Activated naive CD8-positive, alpha-beta T cell treated with anti-CD3 and anti-CD28 coated beads, Interleukin-2, amount 10 ng/mL, durations not matched to agents 7 days and 5 days (primary cell): Measurements from ENCODE around the gene FAM83G. TPM values are rescaled to one million over a fixed set of nuclear protein-coding genes. Genes with fewer than 3 reads are reported as not detected.

Experiments used
- ATAC-seq: fragments of 150-1000 bp; cut with Tn5 transposase; one replicate; pipeline ENCODE4 v1.10.0; 2021; ENCODE audit warnings: low read depth, moderate library complexity
- POLR2A ChIA-PET: fragments of 350-600 bp; sonication (Branson Sonifier 250); formaldehyde crosslinking; loops from one replicate; lab custom pipeline; 2021; ENCODE audit warnings: antibody characterized with exemption; lab: Charles Lee
- DNase-seq: peaks from one replicate; pipeline ENCODE4 v3.0.0; 2021
- H3K27ac Mint-ChIP-seq: one replicate; pipeline ENCODE4 v1.8.0; 2022; ENCODE audit warnings: mild to moderate bottlenecking, mixed read lengths
- H3K27me3 Mint-ChIP-seq: one replicate; pipeline ENCODE4 v1.8.0; 2022; ENCODE audit warnings: mild to moderate bottlenecking, moderate library complexity, mixed read lengths
- H3K36me3 Mint-ChIP-seq: one replicate; pipeline ENCODE4 v1.8.0; 2021; ENCODE audit warnings: mild to moderate bottlenecking, mixed read lengths
- H3K4me1 Mint-ChIP-seq: one replicate; pipeline ENCODE4 v1.8.0; 2021; ENCODE audit warnings: mixed read lengths
- H3K4me3 Mint-ChIP-seq: one replicate; pipeline ENCODE4 v1.8.0; 2022; ENCODE audit warnings: mild to moderate bottlenecking, moderate library complexity, mixed read lengths
- H3K9me3 Mint-ChIP-seq: one replicate; pipeline ENCODE4 v1.8.0; 2021; ENCODE audit warnings: mixed read lengths
- total RNA-seq, 2 experiments: library from RNA; stranded (reverse); gene quantifications; one replicate each; pipeline ENCODE4 v1.2.3, GENCODE V29; 2021

Gene FAM83G
- total RNA-seq, 2 experiments from 2014 or later: 7.1 to 8.3 TPM

GRCh38 chr17:18950944-18951905 is 53.3 kb downstream of the FAM83G start:
- H3K4me3 Mint-ChIP-seq: no peak overlapping the region
- POLR2A ChIA-PET: interaction anchor here (0.7 kb wide), 1 partner anchor 12 kb away, joined by 5 read pairs; no protein-coding TSS in a partner anchor
- ATAC-seq (no peak), DNase-seq (no peak)
- H3K4me1 Mint-ChIP-seq: peaks cover 15% of the 10 kb centered on the region
- no peaks in the 10 kb centered on the region for H3K36me3 Mint-ChIP-seq
- H3K27me3 Mint-ChIP-seq: peaks cover 4% of the 10 kb centered on the region
- H3K27ac Mint-ChIP-seq: no peak overlapping the region
- H3K9me3 Mint-ChIP-seq: no peaks in the 10 kb centered on the region

- Mint-ChIP-seq H3K9me3 (no peaks in the 10 kb centered on the region), H3K36me3 (no peaks in the 10 kb centered on the region), H3K4me3 (no peak overlapping the region), H3K4me1 (peaks cover 10% of the 10 kb centered on the region), H3K27me3 (peaks cover 4% of the 10 kb centered on the region), H3K27ac (no peak overlapping the region)
- no peak for DNase-seq
- no peak for ATAC-seq
- POLR2A ChIA-PET: no interaction called here
Observed at GRCh38 chr17:18950346-18950745, 54.2 kb downstream of the FAM83G start.

GRCh38 chr17:18949566-18949965 is 55.0 kb downstream of the FAM83G start:
- Mint-ChIP-seq H3K27ac (no peak overlapping the region), H3K36me3 (no peaks in the 10 kb centered on the region), H3K27me3 (peaks cover 8% of the 10 kb centered on the region), H3K9me3 (no peaks in the 10 kb centered on the region), H3K4me1 (peaks cover 6% of the 10 kb centered on the region), H3K4me3 (no peak overlapping the region)
- no peak for ATAC-seq
- POLR2A ChIA-PET: no interaction called here
- no peak for DNase-seq

GRCh38 chr17:18948476-18949006 is 56.0 kb downstream of the FAM83G start:
- DNase-seq: no peak
- Mint-ChIP-seq H3K4me3 (no peak overlapping the region), H3K4me1 (no peaks in the 10 kb centered on the region), H3K27me3 (peaks cover 8% of the 10 kb centered on the region), H3K27ac (no peak overlapping the region), H3K9me3 (no peaks in the 10 kb centered on the region), H3K36me3 (no peaks in the 10 kb centered on the region)
- ATAC-seq: no peak
- POLR2A ChIA-PET: no interaction called here

- H3K36me3 Mint-ChIP-seq: no peaks in the 10 kb centered on the region
- POLR2A ChIA-PET: no interaction called here
- DNase-seq (no peak), ATAC-seq (no peak)
- H3K27ac Mint-ChIP-seq: no peak overlapping the region
- no peak overlapping the region for H3K4me3 Mint-ChIP-seq
- no peaks in the 10 kb centered on the region for H3K4me1 Mint-ChIP-seq
- H3K9me3 Mint-ChIP-seq: no peaks in the 10 kb centered on the region
- H3K27me3 Mint-ChIP-seq: peaks cover 8% of the 10 kb centered on the region
Observed at GRCh38 chr17:18947866-18948265, 56.7 kb downstream of the FAM83G start.

GRCh38 chr17:18946536-18946935 is 58.0 kb downstream of the FAM83G start:
- H3K27ac Mint-ChIP-seq: no peak overlapping the region
- H3K27me3 Mint-ChIP-seq: peaks cover 11% of the 10 kb centered on the region
- ATAC-seq (no peak), DNase-seq (no peak)
- no peaks in the 10 kb centered on the region for H3K9me3 Mint-ChIP-seq
- H3K4me3 Mint-ChIP-seq: no peak overlapping the region
- H3K36me3 Mint-ChIP-seq: no peaks in the 10 kb centered on the region
- H3K4me1 Mint-ChIP-seq: no peaks in the 10 kb centered on the region
- POLR2A ChIA-PET: no interaction called here

- H3K4me3 Mint-ChIP-seq: no peak overlapping the region
- POLR2A ChIA-PET: no interaction called here
- DNase-seq: no peak
- no peaks in the 10 kb centered on the region for H3K36me3 Mint-ChIP-seq
- H3K27me3 Mint-ChIP-seq: peaks cover 15% of the 10 kb centered on the region
- no peaks in the 10 kb centered on the region for H3K9me3 Mint-ChIP-seq
- no peak overlapping the region for H3K27ac Mint-ChIP-seq
- ATAC-seq: no peak
- H3K4me1 Mint-ChIP-seq: no peaks in the 10 kb centered on the region
Observed at GRCh38 chr17:18944646-18945045, 59.9 kb downstream of the FAM83G start.

- H3K27ac Mint-ChIP-seq: no peak overlapping the region
- peaks cover under 1% of the 10 kb centered on the region for H3K4me1 Mint-ChIP-seq
- H3K27me3 Mint-ChIP-seq: peaks cover 16% of the 10 kb centered on the region
- H3K36me3 Mint-ChIP-seq: no peaks in the 10 kb centered on the region
- no peaks in the 10 kb centered on the region for H3K9me3 Mint-ChIP-seq
- DNase-seq (no peak), ATAC-seq (no peak)
- POLR2A ChIA-PET: interaction anchor here (1.2 kb wide), 1 partner anchor 13 kb away, joined by 5 read pairs; the partner anchor contains the start of gene SLC5A10
- H3K4me3 Mint-ChIP-seq: no peak overlapping the region
Observed at GRCh38 chr17:18938692-18939023, 65.9 kb downstream of the FAM83G start.

GRCh38 chr17:18937981-18938691 is 66.4 kb downstream of the FAM83G start:
- H3K36me3 Mint-ChIP-seq: no peaks in the 10 kb centered on the region
- ATAC-seq: no peak
- POLR2A ChIA-PET: no interaction called here
- no peaks in the 10 kb centered on the region for H3K9me3 Mint-ChIP-seq
- peaks cover 16% of the 10 kb centered on the region for H3K27me3 Mint-ChIP-seq
- H3K4me1 Mint-ChIP-seq: peaks cover 5% of the 10 kb centered on the region
- no peak overlapping the region for H3K4me3 Mint-ChIP-seq
- H3K27ac Mint-ChIP-seq: no peak overlapping the region
- no peak for DNase-seq

GRCh38 chr17:18933102-18934058 is 71.2 kb downstream of the FAM83G start:
- H3K27ac Mint-ChIP-seq: peak overlapping the region; percentile 60

GRCh38 chr17:18932360-18933055 is 72.1 kb downstream of the FAM83G start:
- Mint-ChIP-seq H3K4me3 (no peak overlapping the region), H3K4me1 (peaks cover 18% of the 10 kb centered on the region), H3K27me3 (peaks cover 9% of the 10 kb centered on the region), H3K9me3 (no peaks in the 10 kb centered on the region), H3K36me3 (peaks cover 23% of the 10 kb centered on the region), H3K27ac (peak overlapping the region; percentile 60)
- POLR2A ChIA-PET: interaction anchor here (1.1 to 1.2 kb wide), 2 partner anchors 24 to 32 kb away, joined by 3 to 4 read pairs; no protein-coding TSS in a partner anchor
- no peak for DNase-seq
- ATAC-seq: peak; percentile 76

More at GRCh38 chr17:18933102-18934058, 71.2 kb downstream of the FAM83G start:
- ATAC-seq (no peak), DNase-seq (no peak)
- POLR2A ChIA-PET: no interaction called here
- Mint-ChIP-seq H3K27me3 (peaks cover 9% of the 10 kb centered on the region), H3K36me3 (peaks cover 20% of the 10 kb centered on the region), H3K9me3 (no peaks in the 10 kb centered on the region), H3K4me3 (no peak overlapping the region), H3K4me1 (peaks cover 17% of the 10 kb centered on the region)

GRCh38 chr17:18928628-18929125 is 75.9 kb downstream of the FAM83G start:
- Mint-ChIP-seq H3K4me3 (no peak overlapping the region), H3K27ac (no peak overlapping the region), H3K36me3 (peaks cover 44% of the 10 kb centered on the region), H3K4me1 (peaks cover 33% of the 10 kb centered on the region), H3K27me3 (no peaks in the 10 kb centered on the region), H3K9me3 (no peaks in the 10 kb centered on the region)
- no peak for ATAC-seq
- DNase-seq: no peak
- POLR2A ChIA-PET: no interaction called here
